ENCODE results near the gene HTR6. TPM values are rescaled to one million over a fixed set of nuclear protein-coding genes. Genes with fewer than 3 reads are reported as not detected.
A peak's percentile ranks its signal among the peaks of the same experiment; 100 is the strongest.

HTR6 gene
- total and polyA plus RNA-seq, 2 donors (not counting 1 experiment from before 2014, with no cell fraction given): under 0.01 to 0.02 TPM

DNA sequence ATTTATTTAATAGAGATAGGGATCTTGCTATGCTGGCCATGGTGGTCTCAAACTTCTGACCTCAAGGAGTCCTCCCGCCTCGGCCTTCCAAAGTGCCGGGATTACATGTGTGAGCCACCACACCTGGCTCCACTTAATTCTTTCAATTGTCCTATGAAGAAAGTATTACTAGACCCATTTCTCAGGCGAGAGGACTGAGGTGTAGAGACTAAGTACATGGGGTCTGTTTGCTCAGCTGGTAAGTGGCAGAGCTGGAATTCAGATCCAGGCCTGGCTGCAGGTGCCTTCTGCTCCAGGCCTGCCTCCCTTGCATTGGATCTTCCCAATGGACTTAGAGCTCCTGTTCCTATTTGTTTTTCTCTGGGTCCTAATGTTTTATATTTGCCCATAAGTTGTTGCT is 55.5 kb downstream of the HTR6 start:
- H3K9me3 ChIP-seq (ENCODE audit: control insufficient read depth, insufficient read depth, low read depth, low read length): no peaks in the 10 kb centered on the region
- H3K9ac ChIP-seq (ENCODE audit: insufficient read depth, low read length): no peak overlapping the region
- H3K27me3 ChIP-seq (ENCODE audit: control insufficient read depth, insufficient read depth, low read length): no peaks in the 10 kb centered on the region
- no peaks in the 10 kb centered on the region for H4K20me1 ChIP-seq (ENCODE audit: control insufficient read depth, extremely low read depth, insufficient read depth, low read length)
- H2AFZ ChIP-seq (ENCODE audit: low read length): no peak overlapping the region
- H3K27ac ChIP-seq (ENCODE audit: insufficient read depth, low read length): no peak overlapping the region
- TF ChIP-seq, protein P1, sequence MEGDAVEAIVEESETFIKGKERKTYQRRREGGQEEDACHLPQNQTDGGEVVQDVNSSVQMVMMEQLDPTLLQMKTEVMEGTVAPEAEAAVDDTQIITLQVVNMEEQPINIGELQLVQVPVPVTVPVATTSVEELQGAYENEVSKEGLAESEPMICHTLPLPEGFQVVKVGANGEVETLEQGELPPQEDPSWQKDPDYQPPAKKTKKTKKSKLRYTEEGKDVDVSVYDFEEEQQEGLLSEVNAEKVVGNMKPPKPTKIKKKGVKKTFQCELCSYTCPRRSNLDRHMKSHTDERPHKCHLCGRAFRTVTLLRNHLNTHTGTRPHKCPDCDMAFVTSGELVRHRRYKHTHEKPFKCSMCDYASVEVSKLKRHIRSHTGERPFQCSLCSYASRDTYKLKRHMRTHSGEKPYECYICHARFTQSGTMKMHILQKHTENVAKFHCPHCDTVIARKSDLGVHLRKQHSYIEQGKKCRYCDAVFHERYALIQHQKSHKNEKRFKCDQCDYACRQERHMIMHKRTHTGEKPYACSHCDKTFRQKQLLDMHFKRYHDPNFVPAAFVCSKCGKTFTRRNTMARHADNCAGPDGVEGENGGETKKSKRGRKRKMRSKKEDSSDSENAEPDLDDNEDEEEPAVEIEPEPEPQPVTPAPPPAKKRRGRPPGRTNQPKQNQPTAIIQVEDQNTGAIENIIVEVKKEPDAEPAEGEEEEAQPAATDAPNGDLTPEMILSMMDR (conservative IDR thresholded peaks at IDR 0.05 in 1 of 2, IDR thresholded peaks at IDR 0.05 in 1 of 2; ENCODE audit: low read depth in 1 of 2, low read length in 2 of 2): no peak
- TF ChIP-seq EZH2 (IDR thresholded peaks at IDR 0.05; ENCODE audit: low read length, missing control alignments): no peak
- no peaks in the 10 kb centered on the region for H3K4me1 ChIP-seq (ENCODE audit: control insufficient read depth, extremely low read depth, insufficient read depth, low read length)
- H3K4me3 ChIP-seq (replicated peaks in 1 of 4; ENCODE audit: control extremely low read depth in 1 of 4, insufficient read depth in 1 of 4, low read depth in 3 of 4, low read length in 4 of 4): no peak overlapping the region
- H3K79me2 ChIP-seq (ENCODE audit: control insufficient read depth, insufficient read depth, low read length): no peaks in the 10 kb centered on the region
- no peak overlapping the region for H3K4me2 ChIP-seq (ENCODE audit: extremely low read depth, insufficient read depth, low read length)
- no peak for DNase-seq (ENCODE audit: low read depth in 2 of 2)
- no peaks in the 10 kb centered on the region for H3K36me3 ChIP-seq (ENCODE audit: control insufficient read depth, insufficient read depth, low read length)

DNA sequence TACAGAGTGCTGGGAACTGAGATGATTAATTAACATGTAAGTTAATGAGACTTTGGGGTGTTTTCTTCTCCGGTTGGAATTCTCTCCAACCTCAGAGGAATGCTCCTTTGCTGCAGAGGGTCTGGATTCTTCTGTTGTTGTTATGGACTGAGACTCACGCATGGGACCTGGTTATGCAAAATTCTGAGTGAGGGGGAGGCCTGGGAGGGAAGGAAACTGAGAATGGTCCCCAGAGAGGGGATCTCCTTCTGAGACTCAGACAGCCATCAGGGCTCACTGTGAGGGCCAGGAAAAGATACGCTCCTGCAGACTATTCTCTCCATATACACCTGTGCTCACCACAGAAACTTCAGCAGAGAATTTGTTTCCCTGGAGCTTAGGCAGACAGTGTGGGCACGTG is 56.3 kb downstream of the HTR6 start:
- Histone ChIP-seq H3K36me3 (ENCODE audit: control insufficient read depth, insufficient read depth, low read length) (no peaks in the 10 kb centered on the region), H3K27me3 (ENCODE audit: control insufficient read depth, insufficient read depth, low read length) (no peaks in the 10 kb centered on the region), H3K4me2 (ENCODE audit: extremely low read depth, insufficient read depth, low read length) (no peak overlapping the region), H3K27ac (ENCODE audit: insufficient read depth, low read length) (no peak overlapping the region), H3K9ac (ENCODE audit: insufficient read depth, low read length) (no peak overlapping the region), H3K4me1 (ENCODE audit: control insufficient read depth, extremely low read depth, insufficient read depth, low read length) (no peaks in the 10 kb centered on the region), H2AFZ (ENCODE audit: low read length) (no peak overlapping the region), H3K9me3 (ENCODE audit: control insufficient read depth, insufficient read depth, low read depth, low read length) (no peaks in the 10 kb centered on the region), H3K79me2 (ENCODE audit: control insufficient read depth, insufficient read depth, low read length) (no peaks in the 10 kb centered on the region), H3K4me3 (replicated peaks in 1 of 4; ENCODE audit: control extremely low read depth in 1 of 4, insufficient read depth in 1 of 4, low read depth in 3 of 4, low read length in 4 of 4) (no peak overlapping the region), H4K20me1 (ENCODE audit: control insufficient read depth, extremely low read depth, insufficient read depth, low read length) (no peaks in the 10 kb centered on the region)
- TF ChIP-seq, protein P1 (conservative IDR thresholded peaks at IDR 0.05 in 1 of 2, IDR thresholded peaks at IDR 0.05 in 1 of 2; ENCODE audit: low read depth in 1 of 2, low read length in 2 of 2): no peak
- no peak for TF ChIP-seq EZH2 (IDR thresholded peaks at IDR 0.05; ENCODE audit: low read length, missing control alignments)
- DNase-seq (ENCODE audit: low read depth in 2 of 2): peak in 1 of 2 donors; percentile 22

DNA sequence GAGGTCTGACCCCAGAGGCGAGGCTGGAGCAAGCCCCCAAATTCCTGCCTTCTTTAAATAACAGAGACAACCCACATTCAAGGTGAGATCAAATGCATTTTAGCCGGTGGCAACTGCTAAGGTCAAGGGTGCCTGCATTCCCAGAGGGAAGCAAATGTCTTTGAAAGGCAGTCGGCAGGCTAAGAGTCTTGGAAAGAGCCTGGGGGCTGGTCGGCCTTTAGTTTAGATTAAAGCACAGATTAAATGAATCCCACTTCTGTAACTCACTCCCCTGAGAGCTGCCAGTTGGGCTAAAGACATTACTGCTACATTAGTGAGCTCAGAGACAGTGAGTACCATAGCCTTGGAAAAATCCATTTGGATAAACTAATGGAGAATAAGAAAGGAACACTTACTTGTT is 59.2 kb downstream of the HTR6 start:
- no peaks in the 10 kb centered on the region for H3K4me1 ChIP-seq (ENCODE audit: control insufficient read depth, extremely low read depth, insufficient read depth, low read length)
- no peaks in the 10 kb centered on the region for H3K79me2 ChIP-seq (ENCODE audit: control insufficient read depth, insufficient read depth, low read length)
- H3K9me3 ChIP-seq (ENCODE audit: control insufficient read depth, insufficient read depth, low read depth, low read length): no peaks in the 10 kb centered on the region
- no peak overlapping the region for H3K27ac ChIP-seq (ENCODE audit: insufficient read depth, low read length)
- H3K27me3 ChIP-seq (ENCODE audit: control insufficient read depth, insufficient read depth, low read length): no peaks in the 10 kb centered on the region
- no peak overlapping the region for H2AFZ ChIP-seq (ENCODE audit: low read length)
- no peaks in the 10 kb centered on the region for H4K20me1 ChIP-seq (ENCODE audit: control insufficient read depth, extremely low read depth, insufficient read depth, low read length)
- no peak overlapping the region for H3K4me2 ChIP-seq (ENCODE audit: extremely low read depth, insufficient read depth, low read length)
- TF ChIP-seq, protein P1 (conservative IDR thresholded peaks at IDR 0.05 in 1 of 2, IDR thresholded peaks at IDR 0.05 in 1 of 2; ENCODE audit: low read depth in 1 of 2, low read length in 2 of 2): no peak
- TF ChIP-seq EZH2 (IDR thresholded peaks at IDR 0.05; ENCODE audit: low read length, missing control alignments): no peak
- no peak overlapping the region for H3K9ac ChIP-seq (ENCODE audit: insufficient read depth, low read length)
- no peaks in the 10 kb centered on the region for H3K36me3 ChIP-seq (ENCODE audit: control insufficient read depth, insufficient read depth, low read length)
- DNase-seq (ENCODE audit: low read depth in 2 of 2): no peak
- H3K4me3 ChIP-seq (replicated peaks in 1 of 4; ENCODE audit: control extremely low read depth in 1 of 4, insufficient read depth in 1 of 4, low read depth in 3 of 4, low read length in 4 of 4): no peak overlapping the region

All from fibroblast of lung (primary cell).